ENCODE results near the gene FTCD. TPM values are rescaled to one million over a fixed set of nuclear protein-coding genes. Genes with fewer than 3 reads are reported as not detected.
"Not testable (repeated sequence)": the region's sequence is repeated elsewhere in the genome, so short reads cannot be mapped to it uniquely, and the experiment has no call there.

FTCD gene
- total RNA-seq, 1 donor from 2014 or later, result not detected

- DNase-seq, result no peak
Observed at GRCh38 chr21:46171996-46172862, 16.9 kb upstream of the FTCD start.

GRCh38 chr21:46171585-46171984, 16.2 kb upstream of the FTCD start:
- DNase-seq, result no peak

GRCh38 chr21:46170436-46171193, 15.2 kb upstream of the FTCD start:
- DNase-seq, result not testable (repeated sequence)

GRCh38 chr21:46168659-46169386, 13.4 kb upstream of the FTCD start:
- DNase-seq, result no peak

- no peak for DNase-seq
Observed at GRCh38 chr21:46168238-46168637, 12.9 kb upstream of the FTCD start.

- no peak for DNase-seq
Observed at GRCh38 chr21:46165098-46165497, 9.7 kb upstream of the FTCD start.

- no peak for DNase-seq
Observed at GRCh38 chr21:46163380-46163779, 8.0 kb upstream of the FTCD start.

GRCh38 chr21:46161633-46162592, 6.5 kb upstream of the FTCD start:
- no peak for DNase-seq

GRCh38 chr21:46160907-46161632, 5.7 kb upstream of the FTCD start:
- no peak for DNase-seq

GRCh38 chr21:46160657-46160906, 5.2 kb upstream of the FTCD start:
- DNase-seq, result no peak

- no peak for DNase-seq
Observed at GRCh38 chr21:46159841-46160656, 4.7 kb upstream of the FTCD start.

GRCh38 chr21:46159390-46159789, 4.0 kb upstream of the FTCD start:
- no peak for DNase-seq

- DNase-seq, result no peak
Observed at GRCh38 chr21:46158666-46159300, 3.4 kb upstream of the FTCD start.

- DNase-seq, result no peak
Observed at GRCh38 chr21:46157987-46158451, 2.6 kb upstream of the FTCD start.

GRCh38 chr21:46157396-46157986, 2.1 kb upstream of the FTCD start:
- no peak for DNase-seq

- DNase-seq, result no peak
Observed at GRCh38 chr21:46156678-46157077, 1.3 kb upstream of the FTCD start.

GRCh38 chr21:46156378-46156645, 933 bp upstream of the FTCD start:
- no peak for DNase-seq

- no peak for DNase-seq
Observed at GRCh38 chr21:46154955-46155513, 345 bp downstream of the FTCD start.

All from occipital lobe (tissue), 2 donors.